Spleen (tissue), 11 donors: ENCODE measurements around the gene CERKL. TPM values are rescaled to one million over a fixed set of nuclear protein-coding genes. Genes with fewer than 3 reads are reported as not detected.

Experiments
- DNase-seq: peaks from one replicate; pipeline ENCODE4 v3.0.0-alpha.2; 2020
- H3K27ac ChIP-seq, 8 donors: fragments of 200-600 bp; sonication (generic) in 7 of 8; 1 replicate in 4 of 8; 2 replicates in 4 of 8; pipeline versions ENCODE4 v1.5.0 to v1.8.0; 2016 to 2021; ENCODE audit warnings: inconsistent platforms in 4 of 8, mild to moderate bottlenecking in 4 of 8, moderate library complexity in 1 of 8
- H3K27me3 ChIP-seq, 7 donors: fragments of 200-600 bp; sonication (generic) in 6 of 7; replicated peaks in 1 of 7; 1 replicate in 4 of 7; 2 replicates in 3 of 7; pipeline versions ENCODE4 v1.5.0 to v1.8.0; 2016 to 2021; ENCODE audit warnings: inconsistent platforms in 3 of 7, mild to moderate bottlenecking in 1 of 7
- H3K36me3 ChIP-seq, 6 donors: fragments of 200-600 bp; sonication (generic) in 5 of 6; 1 replicate in 4 of 6; 2 replicates in 2 of 6; pipeline versions ENCODE4 v1.5.0 to v1.8.0; 2016 to 2021; ENCODE audit warnings: inconsistent platforms in 2 of 6
- H3K4me1 ChIP-seq, 6 donors: fragments of 200-600 bp; sonication (generic) in 5 of 6; 1 replicate in 3 of 6; 2 replicates in 3 of 6; pipeline versions ENCODE4 v1.5.0 to v1.8.0; 2016 to 2021; ENCODE audit warnings: inconsistent platforms in 3 of 6
- H3K4me3 ChIP-seq, 8 donors: fragments of 200-600 bp; sonication (generic) in 7 of 8; 1 replicate in 4 of 8; 2 replicates in 4 of 8; pipeline versions ENCODE4 v1.5.0 to v1.8.0; 2016 to 2021; ENCODE audit warnings: inconsistent platforms in 4 of 8, mild to moderate bottlenecking in 4 of 8, moderate library complexity in 2 of 8
- H3K9me3 ChIP-seq, 8 donors: fragments of 200-600 bp; sonication (generic) in 7 of 8; 1 replicate in 4 of 8; 2 replicates in 4 of 8; pipeline versions ENCODE4 v1.5.0 to v1.8.0; 2016 to 2021; ENCODE audit warnings: inconsistent platforms in 4 of 8
- CTCF ChIP-seq, 11 experiments: fragments of 200-600 bp in 7 of 11; fragments of 450-650 bp in 4 of 11; sonication (generic) in 4 of 11; IDR thresholded peaks in 8 of 11; conservative IDR thresholded peaks in 3 of 11; 1 replicate in 7 of 11; 2 replicates in 4 of 11; pipeline versions ENCODE4 v1.4.0 to v1.8.0; 2016 to 2021; ENCODE audit warnings: antibody characterized with exemption in 11 of 11, inconsistent platforms in 4 of 11, mild to moderate bottlenecking in 1 of 11
- POLR2A ChIP-seq, 3 donors: fragments of 450-650 bp; IDR thresholded peaks; one replicate each; pipeline ENCODE4 v1.5.1; 2017; ENCODE audit warnings: antibody characterized with exemption in 3 of 3, mild to moderate bottlenecking in 1 of 3
- POLR2AphosphoS5 ChIP-seq, 3 donors: sonication (generic); formaldehyde crosslinking; IDR thresholded peaks; one replicate each; pipeline ENCODE4 v1.5.1; 2017; ENCODE audit warnings: antibody characterized with exemption in 3 of 3
- WGBS, 5 donors: extraction: QIAGEN DNeasy Blood & Tissue Kit in 3 of 5; methylation state at CpG; one replicate each; pipeline versions ENCODE4 v1.1.5 to v1.1.7; 2013 to 2018; 5-methylcytosine and 5-hydroxymethylcytosine counted together
- intact Hi-C: fragments of 100-400 bp; cut with DNase I; formaldehyde crosslinking; loops from one replicate; pipeline ENCODE4 v1.15.0; 2023; ENCODE audit warnings: low total_unique reads
- polyA plus RNA-seq, 3 donors: library from polyadenylated mRNA; stranded (reverse); fragments of 200-250 nt; gene quantifications; one replicate each; pipeline ENCODE4 v1.2.1, GENCODE V29; 2013
- total RNA-seq, 7 donors: library from RNA; depleted of rRNA in 3 of 7; stranded (reverse); fragments of >200 nt in 3 of 7; fragmentation: NEBNext Ultra II Directional in 4 of 7; extraction: Animal tissue kit (Norgen Biotek cat#: 25700) in 4 of 7; gene quantifications; one replicate each; pipeline versions ENCODE4 v1.1.0 to v1.2.1, GENCODE V29; 2016 to 2021
- donor health status: healthy with polysubstance abuse.
- donor health status: DM: no; HTN: no; CAD: no; lungs with moderate emphysema.
- donor health status: DM: no; HTN: no; CAD: no.
- donor health status: Bipolar disorder and iron deficiency.
- donor health status: healthy.
- donor health status: DM: no; HTN: no; CAD: no.
- donor health status: DM: yes; HTN: yes; CAD: no.

The CERKL gene
- total and polyA plus RNA-seq, 10 donors = 0.27 to 2.3 (median 0.85) TPM

- no peak overlapping the region for H3K4me3 ChIP-seq
- no peaks in the 10 kb centered on the region for H3K4me1 ChIP-seq
- WGBS, 5 donors = 90 to 97% (median 92%) methylated on average over 2 of the region's 2 CpGs
- intact Hi-C loops = no loop called here
- no peaks in the 10 kb centered on the region for H3K27me3 ChIP-seq
- no peak for DNase-seq
- H3K9me3 ChIP-seq = no peaks in the 10 kb centered on the region
- TF ChIP-seq POLR2AphosphoS5 (IDR thresholded peaks at IDR 0.05) (no peak), POLR2A (IDR thresholded peaks at IDR 0.05) (no peak), CTCF (IDR thresholded peaks at IDR 0.05 in 8 of 11, conservative IDR thresholded peaks at IDR 0.05 in 3 of 11) (no peak)
- H3K36me3 ChIP-seq = peaks cover 0 to 96% (median 72%) of the 10 kb centered on the region in 6 donors
- no peak overlapping the region for H3K27ac ChIP-seq
Observed at GRCh38 chr2:181536730-181537129, 120.2 kb downstream of the CERKL start.

- TF ChIP-seq CTCF (IDR thresholded peaks at IDR 0.05 in 8 of 11, conservative IDR thresholded peaks at IDR 0.05 in 3 of 11) (no peak), POLR2A (IDR thresholded peaks at IDR 0.05) (no peak), POLR2AphosphoS5 (IDR thresholded peaks at IDR 0.05) (no peak)
- Histone ChIP-seq H3K36me3 (peaks cover 4 to 100% (median 93%) of the 10 kb centered on the region in 6 donors), H3K27me3 (no peaks in the 10 kb centered on the region), H3K9me3 (no peaks in the 10 kb centered on the region), H3K4me1 (no peaks in the 10 kb centered on the region), H3K27ac (no peak overlapping the region), H3K4me3 (no peak overlapping the region)
- 83 to 97% (median 93%) methylated on average over 1 of the region's 1 CpG for WGBS, 5 donors
- no peak for DNase-seq
- intact Hi-C loops = no loop called here
Observed at GRCh38 chr2:181528441-181528840, 128.5 kb downstream of the CERKL start.

GRCh38 chr2:181527058-181527457, 129.8 kb downstream of the CERKL start:
- TF ChIP-seq POLR2A (IDR thresholded peaks at IDR 0.05) (no peak), CTCF (IDR thresholded peaks at IDR 0.05 in 8 of 11, conservative IDR thresholded peaks at IDR 0.05 in 3 of 11) (no peak), POLR2AphosphoS5 (IDR thresholded peaks at IDR 0.05) (no peak)
- no peak overlapping the region for H3K4me3 ChIP-seq
- 90 to 97% (median 93%) methylated on average over 6 of the region's 6 CpGs for WGBS, 5 donors
- H3K9me3 ChIP-seq = no peaks in the 10 kb centered on the region
- no peaks in the 10 kb centered on the region for H3K27me3 ChIP-seq
- H3K4me1 ChIP-seq = no peaks in the 10 kb centered on the region
- DNase-seq = no peak
- intact Hi-C loops = no loop called here
- H3K36me3 ChIP-seq = peaks cover 4 to 100% (median 95%) of the 10 kb centered on the region in 6 donors
- no peak overlapping the region for H3K27ac ChIP-seq

- H3K27me3 ChIP-seq = no peaks in the 10 kb centered on the region
- no peak overlapping the region for H3K27ac ChIP-seq
- no peaks in the 10 kb centered on the region for H3K9me3 ChIP-seq
- no peaks in the 10 kb centered on the region for H3K4me1 ChIP-seq
- TF ChIP-seq POLR2A (IDR thresholded peaks at IDR 0.05) (no peak), CTCF (IDR thresholded peaks at IDR 0.05 in 8 of 11, conservative IDR thresholded peaks at IDR 0.05 in 3 of 11) (no peak), POLR2AphosphoS5 (IDR thresholded peaks at IDR 0.05) (no peak)
- H3K4me3 ChIP-seq = no peak overlapping the region
- no peak for DNase-seq
- peaks cover 4 to 100% (median 91%) of the 10 kb centered on the region in 6 donors for H3K36me3 ChIP-seq
- 81 to 95% (median 87%) methylated on average over 4 of the region's 4 CpGs for WGBS, 5 donors
- intact Hi-C loops = no loop called here
Observed at GRCh38 chr2:181526014-181526413, 130.9 kb downstream of the CERKL start.
